ENCODE measurements around the gene PABPC1L.

PABPC1L gene

DNA sequence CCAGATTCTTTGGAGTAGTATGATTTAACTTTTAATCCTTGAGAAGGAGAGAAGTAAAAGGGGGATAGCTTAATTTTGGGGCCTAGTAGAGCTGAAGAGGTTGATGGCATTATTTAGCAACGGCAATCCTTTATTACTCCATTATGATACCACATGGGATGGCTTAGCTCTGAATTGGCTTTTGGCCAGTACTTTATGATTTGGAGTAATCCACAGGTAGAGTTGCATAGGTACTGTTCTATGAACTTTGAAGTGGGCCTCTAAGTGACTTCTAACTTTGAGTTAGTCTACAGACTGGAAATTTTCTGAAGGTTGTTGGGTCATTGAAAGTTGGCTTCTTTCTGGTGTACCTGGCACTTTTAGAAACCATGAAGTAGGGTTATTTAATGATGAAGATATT, 12.7 kb upstream of the PABPC1L start:
- Mint-ChIP-seq H3K36me3 (ENCODE audit: low read depth) (peaks cover 51% of the 10 kb centered on the region), H3K27me3 (ENCODE audit: low read depth, poor library complexity) (no peaks in the 10 kb centered on the region), H3K4me3 (no peak overlapping the region), H3K4me1 (peaks cover 12% of the 10 kb centered on the region), H3K9me3 (no peaks in the 10 kb centered on the region), H3K27ac (no peak overlapping the region)
- TF ChIP-seq, protein P1, sequence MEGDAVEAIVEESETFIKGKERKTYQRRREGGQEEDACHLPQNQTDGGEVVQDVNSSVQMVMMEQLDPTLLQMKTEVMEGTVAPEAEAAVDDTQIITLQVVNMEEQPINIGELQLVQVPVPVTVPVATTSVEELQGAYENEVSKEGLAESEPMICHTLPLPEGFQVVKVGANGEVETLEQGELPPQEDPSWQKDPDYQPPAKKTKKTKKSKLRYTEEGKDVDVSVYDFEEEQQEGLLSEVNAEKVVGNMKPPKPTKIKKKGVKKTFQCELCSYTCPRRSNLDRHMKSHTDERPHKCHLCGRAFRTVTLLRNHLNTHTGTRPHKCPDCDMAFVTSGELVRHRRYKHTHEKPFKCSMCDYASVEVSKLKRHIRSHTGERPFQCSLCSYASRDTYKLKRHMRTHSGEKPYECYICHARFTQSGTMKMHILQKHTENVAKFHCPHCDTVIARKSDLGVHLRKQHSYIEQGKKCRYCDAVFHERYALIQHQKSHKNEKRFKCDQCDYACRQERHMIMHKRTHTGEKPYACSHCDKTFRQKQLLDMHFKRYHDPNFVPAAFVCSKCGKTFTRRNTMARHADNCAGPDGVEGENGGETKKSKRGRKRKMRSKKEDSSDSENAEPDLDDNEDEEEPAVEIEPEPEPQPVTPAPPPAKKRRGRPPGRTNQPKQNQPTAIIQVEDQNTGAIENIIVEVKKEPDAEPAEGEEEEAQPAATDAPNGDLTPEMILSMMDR (IDR thresholded peaks at IDR 0.05), result no peak
- DNase-seq, result no peak

DNA sequence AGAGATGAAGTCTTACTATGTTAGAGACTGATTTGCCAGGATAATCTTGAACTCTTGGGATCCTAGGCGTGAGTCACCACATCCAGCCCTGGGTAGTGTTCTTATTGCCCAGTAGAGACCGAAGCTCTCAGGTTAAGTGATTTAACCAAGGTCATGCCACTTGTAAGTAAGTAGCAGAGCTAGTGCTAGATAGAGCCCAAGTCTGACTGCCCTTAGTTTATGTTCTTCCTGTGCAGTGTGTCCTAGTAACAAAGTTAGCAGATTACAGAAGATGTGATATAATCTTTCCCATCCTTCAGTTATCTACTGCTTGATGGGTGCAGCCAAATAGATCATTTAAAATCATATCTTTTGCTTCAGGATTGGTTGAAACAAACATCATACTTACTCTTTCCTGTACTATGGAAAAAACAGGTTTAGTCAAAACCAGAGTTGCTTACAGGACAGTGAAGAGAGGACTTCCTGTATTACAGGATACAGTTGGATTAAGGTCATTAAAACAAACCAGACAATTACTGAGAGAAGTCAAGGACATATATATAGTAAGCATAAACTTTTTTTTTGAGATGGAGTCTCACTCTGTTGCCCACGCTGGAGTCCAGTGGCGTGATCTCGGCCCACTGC, 9.5 kb upstream of the PABPC1L start:
- Mint-ChIP-seq H3K4me1 (no peaks in the 10 kb centered on the region), H3K27me3 (ENCODE audit: low read depth, poor library complexity) (no peaks in the 10 kb centered on the region), H3K36me3 (ENCODE audit: low read depth) (peaks cover 69% of the 10 kb centered on the region), H3K4me3 (no peak overlapping the region), H3K27ac (no peak overlapping the region), H3K9me3 (no peaks in the 10 kb centered on the region)
- DNase-seq, result no peak
- TF ChIP-seq, protein P1 (IDR thresholded peaks at IDR 0.05), result no peak

DNA sequence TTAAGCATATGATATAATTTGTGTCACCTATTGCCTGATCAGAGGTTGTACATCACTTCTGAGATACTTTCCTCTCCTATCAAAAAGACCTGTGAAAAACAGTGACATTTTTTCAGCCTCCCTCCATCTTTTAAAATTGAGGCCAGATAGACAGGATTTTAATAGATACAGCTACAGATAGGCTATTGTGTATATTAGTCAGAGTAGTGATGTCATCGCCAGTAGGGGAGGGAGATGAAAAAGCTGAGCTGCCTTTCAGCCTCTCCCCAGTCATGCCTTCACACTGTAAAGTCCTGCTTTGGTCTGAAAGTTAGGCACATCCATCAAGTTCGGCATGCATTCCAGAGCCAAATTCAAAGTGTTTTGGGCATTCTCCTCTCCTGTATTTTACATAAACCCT, 7.9 kb upstream of the PABPC1L start:
- no peaks in the 10 kb centered on the region for H3K9me3 Mint-ChIP-seq
- no peaks in the 10 kb centered on the region for H3K27me3 Mint-ChIP-seq (ENCODE audit: low read depth, poor library complexity)
- H3K27ac Mint-ChIP-seq, result no peak overlapping the region
- peaks cover 66% of the 10 kb centered on the region for H3K36me3 Mint-ChIP-seq (ENCODE audit: low read depth)
- no peak for DNase-seq
- no peak overlapping the region for H3K4me3 Mint-ChIP-seq
- TF ChIP-seq, protein P1 (IDR thresholded peaks at IDR 0.05), result no peak
- no peaks in the 10 kb centered on the region for H3K4me1 Mint-ChIP-seq

DNA sequence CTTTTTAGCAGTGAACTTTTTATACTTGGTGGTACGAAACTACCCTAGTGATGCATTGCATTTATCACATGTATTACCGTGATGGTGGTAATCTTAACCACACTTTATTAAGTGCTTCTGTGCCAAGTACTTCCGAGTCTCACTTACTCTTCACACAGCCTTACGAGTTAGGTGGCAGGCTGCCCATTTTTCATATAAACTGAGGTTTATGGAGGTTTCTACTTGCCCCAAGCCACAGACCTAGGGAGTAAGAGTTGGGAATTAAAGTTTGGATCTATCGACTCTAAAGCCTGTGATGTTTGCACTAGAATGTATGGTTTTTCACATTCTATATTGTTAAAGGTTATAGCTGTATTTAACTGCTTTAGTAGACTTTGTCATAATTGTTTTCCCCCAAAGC, 5.5 kb upstream of the PABPC1L start:
- TF ChIP-seq, protein P1 (IDR thresholded peaks at IDR 0.05), result no peak
- DNase-seq, result no peak
- Mint-ChIP-seq H3K27ac (no peak overlapping the region), H3K27me3 (ENCODE audit: low read depth, poor library complexity) (no peaks in the 10 kb centered on the region), H3K36me3 (ENCODE audit: low read depth) (peaks cover 55% of the 10 kb centered on the region), H3K4me3 (no peak overlapping the region), H3K9me3 (no peaks in the 10 kb centered on the region), H3K4me1 (peaks cover 9% of the 10 kb centered on the region)

DNA sequence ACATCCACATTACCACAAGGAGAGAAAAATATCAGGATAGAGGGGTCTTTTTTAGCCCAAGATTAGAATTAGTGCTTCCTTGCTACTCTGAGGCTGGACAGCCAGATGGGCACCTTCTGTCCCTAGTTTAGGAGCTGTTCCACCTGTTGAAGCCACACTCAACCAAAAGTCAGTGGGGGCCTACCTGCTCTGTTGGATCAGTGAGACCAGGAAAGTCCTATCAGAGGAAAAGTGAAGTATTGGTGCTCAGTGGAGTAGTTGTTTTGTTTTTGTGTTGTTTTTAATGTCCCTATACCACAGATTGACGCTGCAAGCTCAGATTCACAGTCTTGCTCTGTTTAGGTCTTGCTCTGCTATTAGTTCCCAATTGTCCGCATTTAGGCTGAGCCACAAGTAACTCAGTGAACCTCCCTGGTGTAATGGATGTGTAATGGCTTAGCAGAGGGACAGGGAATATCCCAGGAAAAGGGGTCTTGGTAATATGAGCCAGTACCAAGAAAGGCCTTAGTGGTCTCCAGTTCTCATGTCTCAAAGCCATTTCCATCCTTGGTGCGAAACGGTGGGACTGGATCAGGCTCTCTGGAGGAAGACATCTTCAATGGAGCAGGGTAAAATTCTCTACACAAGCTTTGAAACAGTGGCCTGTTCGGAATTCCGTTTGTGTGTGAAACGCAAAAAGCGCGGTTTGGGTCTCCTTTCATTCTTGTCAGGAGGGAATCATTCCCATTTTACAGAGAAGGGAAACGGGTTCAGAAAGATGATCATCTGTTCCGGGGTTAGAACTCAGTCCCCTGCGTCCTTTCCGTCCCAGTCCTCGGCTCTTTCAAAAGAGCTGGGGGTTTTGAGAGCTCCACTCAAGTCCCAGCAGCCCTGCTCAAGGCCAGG, 631 bp upstream of the PABPC1L start:
- H3K27me3 Mint-ChIP-seq (ENCODE audit: low read depth, poor library complexity), result no peaks in the 10 kb centered on the region
- H3K4me1 Mint-ChIP-seq, result peaks cover 34% of the 10 kb centered on the region
- peak overlapping the region; percentile 83 for H3K27ac Mint-ChIP-seq
- peaks cover 42% of the 10 kb centered on the region for H3K36me3 Mint-ChIP-seq (ENCODE audit: low read depth)
- H3K9me3 Mint-ChIP-seq, result no peaks in the 10 kb centered on the region
- H3K4me3 Mint-ChIP-seq, result peak overlapping the region; percentile 87
- TF ChIP-seq, protein P1 (IDR thresholded peaks at IDR 0.05), result no peak
- no peak for DNase-seq
